Caco-2 (cell line): Measurements from ENCODE around the gene BCL6. TPM values are rescaled to one million over a fixed set of nuclear protein-coding genes. Genes with fewer than 3 reads are reported as not detected.

ENCODE experiments used
- BruUV-seq: library from RNA; stranded (reverse); fragments of 400-500 nt; replicated peaks from 2 replicates; lab custom pipeline; 2021; lab: Mats Ljungman, UMichigan
- CTCF ChIA-PET: fragments of 300-600 bp; sonication (Branson Sonifier 250); formaldehyde crosslinking; loops from one replicate; lab custom pipeline; 2022; ENCODE audit warnings: antibody characterized with exemption; lab: Charles Lee
- POLR2A ChIA-PET: fragments of 300-600 bp; sonication (Branson Sonifier 250); formaldehyde crosslinking; loops from one replicate; lab custom pipeline; 2022; ENCODE audit warnings: antibody characterized with exemption; lab: Charles Lee
- DNase-seq, 2 experiments: peaks; one replicate each; pipeline versions ENCODE4 v3.0.0 to v3.0.0-alpha.2; 2020 to 2022
- H3K27me3 ChIP-seq: replicated peaks from 2 replicates; pipeline ENCODE4 v1.6.0; 2011; ENCODE audit warnings: low read length; ENCODE audit not compliant: control insufficient read depth, insufficient read depth
- H3K36me3 ChIP-seq: 2 replicates; pipeline ENCODE4 v1.5.1; 2011; ENCODE audit warnings: low read length; ENCODE audit not compliant: control insufficient read depth, insufficient read depth
- H3K4me1 ChIP-seq: fragments of 250-450 bp; sonication (Bioruptor Pico); 2 replicates; pipeline ENCODE4 v1.5.1; 2020; ENCODE audit warnings: mild to moderate bottlenecking
- H3K4me3 ChIP-seq: 2 replicates; pipeline ENCODE4 v1.5.1; 2011; ENCODE audit warnings: low read depth, mild to moderate bottlenecking, control low read depth, low read length
- H3K9me3 ChIP-seq: fragments of 250-450 bp; sonication (Bioruptor Pico); 2 replicates; pipeline ENCODE4 v1.5.1; 2020; ENCODE audit warnings: mild to moderate bottlenecking, moderate library complexity
- H3K27ac Mint-ChIP-seq: one replicate; pipeline ENCODE4 v1.8.0; 2022; ENCODE audit warnings: mixed read lengths; ENCODE audit not compliant: unreplicated experiment
- H3K27me3 Mint-ChIP-seq: one replicate; pipeline ENCODE4 v1.8.0; 2022; ENCODE audit warnings: mixed read lengths; ENCODE audit not compliant: insufficient read depth, unreplicated experiment
- H3K36me3 Mint-ChIP-seq: one replicate; pipeline ENCODE4 v1.8.0; 2022; ENCODE audit warnings: mild to moderate bottlenecking, mixed read lengths; ENCODE audit not compliant: insufficient read depth, unreplicated experiment
- H3K4me1 Mint-ChIP-seq: one replicate; pipeline ENCODE4 v1.8.0; 2022; ENCODE audit warnings: low read depth, mixed read lengths; ENCODE audit not compliant: unreplicated experiment
- H3K4me3 Mint-ChIP-seq: one replicate; pipeline ENCODE4 v1.8.0; 2022; ENCODE audit warnings: mild to moderate bottlenecking, moderate library complexity, mixed read lengths; ENCODE audit not compliant: unreplicated experiment
- H3K9me3 Mint-ChIP-seq: one replicate; pipeline ENCODE4 v1.8.0; 2022; ENCODE audit warnings: mixed read lengths; ENCODE audit not compliant: unreplicated experiment
- intact Hi-C: fragments of 100-400 bp; cut with micrococcal nuclease; formaldehyde crosslinking; loops from one replicate; pipeline ENCODE4 v1.10.0; 2022; ENCODE audit not compliant: unreplicated experiment
- total RNA-seq: library from RNA; stranded (reverse); gene quantifications from 2 replicates; pipeline ENCODE4 v1.2.3, GENCODE V29; 2022
- TF ChIP-seq, protein P1 (sequence below), 2 experiments: fragments of 200-600 bp in 1 of 2; IDR thresholded peaks; 1 replicate in 1 of 2; 2 replicates in 1 of 2; pipeline versions ENCODE4 v1.5.1 to v1.8.0; 2011 to 2022; ENCODE audit warnings: antibody characterized with exemption in 1 of 2, control low read depth in 1 of 2, inconsistent platforms in 1 of 2, low read depth in 1 of 2, low read length in 1 of 2, mild to moderate bottlenecking in 1 of 2, moderate library complexity in 1 of 2; ENCODE audit not compliant: insufficient read depth in 1 of 2, severe bottlenecking in 1 of 2, unreplicated experiment in 1 of 2

The BCL6 gene
- total RNA-seq, 1 experiment from 2014 or later, result 40.4 TPM

DNA sequence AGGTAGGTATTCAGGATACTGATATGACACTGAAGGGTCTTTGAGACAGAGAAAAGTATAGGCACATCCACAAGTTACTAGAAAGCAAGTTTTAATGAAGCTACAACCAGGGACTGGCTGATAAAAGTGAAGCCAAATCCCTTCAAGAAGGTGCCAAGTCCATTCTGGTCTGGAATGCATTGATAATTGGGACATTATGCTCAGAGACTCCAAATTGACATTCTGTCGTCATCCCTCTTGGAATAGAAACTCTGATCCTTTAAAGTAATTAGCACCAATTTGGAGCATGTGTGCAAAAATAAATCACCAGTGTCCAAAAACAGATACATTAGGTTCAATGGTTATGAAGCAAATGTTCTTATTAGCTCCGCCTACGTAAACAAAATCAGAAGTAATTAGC, 47.3 kb upstream of the BCL6 start:
- Mint-ChIP-seq H3K9me3 (peaks cover 7% of the 10 kb centered on the region), H3K27me3 (no peaks in the 10 kb centered on the region), H3K4me3 (no peak overlapping the region), H3K36me3 (no peaks in the 10 kb centered on the region), H3K4me1 (peaks cover 40% of the 10 kb centered on the region), H3K27ac (no peak overlapping the region)
- no peak overlapping the region for H3K4me3 ChIP-seq
- H3K36me3 ChIP-seq, result no peaks in the 10 kb centered on the region
- TF ChIP-seq, protein P1, sequence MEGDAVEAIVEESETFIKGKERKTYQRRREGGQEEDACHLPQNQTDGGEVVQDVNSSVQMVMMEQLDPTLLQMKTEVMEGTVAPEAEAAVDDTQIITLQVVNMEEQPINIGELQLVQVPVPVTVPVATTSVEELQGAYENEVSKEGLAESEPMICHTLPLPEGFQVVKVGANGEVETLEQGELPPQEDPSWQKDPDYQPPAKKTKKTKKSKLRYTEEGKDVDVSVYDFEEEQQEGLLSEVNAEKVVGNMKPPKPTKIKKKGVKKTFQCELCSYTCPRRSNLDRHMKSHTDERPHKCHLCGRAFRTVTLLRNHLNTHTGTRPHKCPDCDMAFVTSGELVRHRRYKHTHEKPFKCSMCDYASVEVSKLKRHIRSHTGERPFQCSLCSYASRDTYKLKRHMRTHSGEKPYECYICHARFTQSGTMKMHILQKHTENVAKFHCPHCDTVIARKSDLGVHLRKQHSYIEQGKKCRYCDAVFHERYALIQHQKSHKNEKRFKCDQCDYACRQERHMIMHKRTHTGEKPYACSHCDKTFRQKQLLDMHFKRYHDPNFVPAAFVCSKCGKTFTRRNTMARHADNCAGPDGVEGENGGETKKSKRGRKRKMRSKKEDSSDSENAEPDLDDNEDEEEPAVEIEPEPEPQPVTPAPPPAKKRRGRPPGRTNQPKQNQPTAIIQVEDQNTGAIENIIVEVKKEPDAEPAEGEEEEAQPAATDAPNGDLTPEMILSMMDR (IDR thresholded peaks at IDR 0.05; ENCODE audit: insufficient read depth in 1 of 2, low read depth in 1 of 2, low read length in 1 of 2, severe bottlenecking in 1 of 2, unreplicated experiment in 1 of 2), result no peak
- H3K4me1 ChIP-seq, result peaks cover 47% of the 10 kb centered on the region
- ChIA-PET CTCF (no interaction called here), POLR2A (no interaction called here)
- H3K27me3 ChIP-seq, result no peaks in the 10 kb centered on the region
- BruUV-seq, result no TSS peak
- DNase-seq, result no peak
- intact Hi-C loops, result loop anchor here (5.0 kb wide), 1 partner anchor 40 kb away; no protein-coding TSS in a partner anchor
- H3K9me3 ChIP-seq, result no peaks in the 10 kb centered on the region; the same call in none of the 2 replicates

DNA sequence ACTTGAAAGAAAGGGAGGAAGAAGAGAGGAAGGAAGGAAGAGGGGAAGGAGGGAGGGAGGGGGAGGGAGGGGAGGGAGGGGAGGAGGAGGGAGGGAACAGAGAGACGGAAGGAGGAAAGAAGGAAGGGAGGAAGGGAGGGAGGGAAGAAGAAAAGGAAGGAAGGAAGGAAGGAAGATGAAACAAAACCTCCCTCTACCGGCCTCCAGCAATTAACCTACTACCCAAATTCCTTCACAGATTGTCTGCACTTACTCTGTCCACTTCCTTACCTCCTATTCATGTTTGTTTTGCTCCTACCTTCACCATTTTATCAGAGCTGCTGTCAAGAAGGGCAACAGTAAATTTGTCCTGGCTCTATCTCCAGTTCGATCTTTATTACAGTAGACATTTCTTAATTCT, 44.6 kb upstream of the BCL6 start:
- Mint-ChIP-seq H3K9me3 (peaks cover 6% of the 10 kb centered on the region), H3K27ac (no peak overlapping the region), H3K36me3 (no peaks in the 10 kb centered on the region), H3K4me1 (peaks cover 40% of the 10 kb centered on the region), H3K4me3 (peak overlapping the region; percentile 51), H3K27me3 (no peaks in the 10 kb centered on the region)
- Histone ChIP-seq H3K27me3 (no peaks in the 10 kb centered on the region), H3K9me3 (no peaks in the 10 kb centered on the region; the same call in none of the 2 replicates), H3K4me1 (peaks cover 47% of the 10 kb centered on the region), H3K4me3 (no peak overlapping the region), H3K36me3 (no peaks in the 10 kb centered on the region)
- DNase-seq, result no peak
- BruUV-seq, result no TSS peak
- ChIA-PET POLR2A (no interaction called here), CTCF (no interaction called here)
- TF ChIP-seq, protein P1 (IDR thresholded peaks at IDR 0.05; ENCODE audit: insufficient read depth in 1 of 2, low read depth in 1 of 2, low read length in 1 of 2, severe bottlenecking in 1 of 2, unreplicated experiment in 1 of 2), result no peak
- intact Hi-C loops, result loop anchor here (2.0 to 5.0 kb wide), 2 partner anchors 19 to 38 kb away; no protein-coding TSS in a partner anchor

DNA sequence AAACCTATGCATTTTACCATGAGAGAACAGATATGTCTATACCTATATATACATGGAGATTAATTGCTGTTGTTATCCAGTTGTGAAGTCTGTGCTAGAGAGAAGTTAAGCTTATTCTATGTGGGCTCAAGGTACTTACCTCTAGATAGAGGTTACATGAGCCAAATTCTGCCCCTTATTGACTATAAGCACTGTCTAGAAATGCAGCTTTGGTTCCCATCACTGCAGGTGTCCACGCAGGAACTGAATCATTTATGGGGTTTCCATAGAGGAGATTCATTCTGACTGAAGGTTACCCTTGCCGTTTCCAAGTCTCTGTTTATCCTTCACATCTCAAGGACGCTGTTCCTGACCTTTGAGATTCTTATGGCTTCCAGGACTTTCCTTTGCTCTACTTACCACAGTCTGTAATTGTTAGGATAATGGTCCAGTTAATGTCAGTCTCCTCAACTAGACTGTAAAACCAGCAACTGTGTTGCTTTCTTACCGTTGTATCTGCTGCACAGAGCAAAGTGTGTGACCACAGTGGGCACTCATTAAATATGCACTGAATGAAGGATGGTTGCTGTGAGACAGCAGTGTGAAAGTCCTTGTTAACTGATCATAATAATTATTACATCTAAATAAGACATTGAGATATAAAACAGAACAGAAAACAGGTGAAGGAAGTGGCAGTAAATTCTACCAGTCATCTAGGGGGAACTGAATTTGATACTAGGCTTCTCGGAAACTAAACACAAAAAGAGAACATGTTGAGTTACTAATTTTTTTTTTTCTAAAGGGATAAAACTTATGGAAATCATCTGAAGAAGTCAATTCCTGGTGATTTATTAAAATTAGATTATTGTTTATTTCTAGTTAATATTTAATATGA, 44.0 kb upstream of the BCL6 start:
- Mint-ChIP-seq H3K36me3 (no peaks in the 10 kb centered on the region), H3K4me3 (no peak overlapping the region), H3K27ac (no peak overlapping the region), H3K9me3 (peaks cover 6% of the 10 kb centered on the region), H3K27me3 (no peaks in the 10 kb centered on the region), H3K4me1 (peaks cover 40% of the 10 kb centered on the region)
- ChIA-PET CTCF (no interaction called here), POLR2A (no interaction called here)
- no peak for DNase-seq
- TF ChIP-seq, protein P1 (IDR thresholded peaks at IDR 0.05; ENCODE audit: insufficient read depth in 1 of 2, low read depth in 1 of 2, low read length in 1 of 2, severe bottlenecking in 1 of 2, unreplicated experiment in 1 of 2), result no peak
- intact Hi-C loops, result no loop called here
- BruUV-seq, result no TSS peak
- no peaks in the 10 kb centered on the region for H3K36me3 ChIP-seq
- H3K27me3 ChIP-seq, result no peaks in the 10 kb centered on the region
- H3K9me3 ChIP-seq, result no peaks in the 10 kb centered on the region; the same call in none of the 2 replicates
- H3K4me1 ChIP-seq, result peaks cover 47% of the 10 kb centered on the region
- H3K4me3 ChIP-seq, result no peak overlapping the region
